ENCODE data around the gene NR1D2.

DNA sequence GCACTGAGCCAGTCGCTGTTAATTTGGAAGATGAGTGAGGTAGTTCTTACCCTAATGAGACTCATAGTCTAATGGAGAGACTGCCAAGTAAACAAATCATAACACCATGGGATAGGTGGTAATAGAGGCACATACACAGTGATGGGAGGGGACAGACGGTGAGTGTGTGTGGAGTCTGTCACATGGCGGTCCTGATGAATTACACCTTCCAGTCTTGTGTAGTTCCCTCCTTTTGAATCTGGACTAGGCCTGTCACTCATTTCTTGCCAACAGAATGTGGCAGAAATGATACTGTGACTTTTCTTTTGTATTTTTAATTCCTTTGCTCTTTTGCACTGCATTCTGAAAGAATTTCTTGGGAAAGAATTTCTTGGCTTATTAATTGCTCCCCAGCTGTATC, 78.1 kb downstream of the NR1D2 start:
- TF ChIP-seq ZNF629 (tag by site-specific recombination; IDR thresholded peaks at IDR 0.05) (no peak), CTCF (tag by site-specific recombination; IDR thresholded peaks at IDR 0.05) (no peak)

Data from HEK293 (cell line).